ENCODE measurements around the gene LCOR. TPM values are rescaled to one million over a fixed set of nuclear protein-coding genes. Genes with fewer than 3 reads are reported as not detected.

LCOR gene
- total RNA-seq, 1 experiment from 2014 or later, result 23.9 TPM

DNA sequence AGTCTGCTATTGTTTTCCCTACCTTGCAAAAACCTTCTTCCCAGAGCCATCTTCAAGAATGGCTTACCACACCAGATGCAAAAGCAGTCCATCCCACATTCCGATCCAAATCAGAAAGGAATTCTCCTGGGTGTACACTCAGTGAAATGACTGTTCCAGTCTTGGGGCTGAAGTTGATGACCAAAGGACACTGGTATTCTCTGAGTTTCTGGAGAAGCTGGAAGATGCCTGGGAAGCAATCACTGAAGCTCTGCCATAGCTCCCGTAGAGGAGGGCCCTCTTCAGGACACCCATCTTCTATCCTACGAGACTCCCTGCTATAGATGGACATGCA is 155.7 kb downstream of the LCOR start:
- Mint-ChIP-seq H3K27me3 (ENCODE audit: low read depth) (no peaks in the 10 kb centered on the region), H3K36me3 (no peaks in the 10 kb centered on the region), H3K4me1 (peaks cover 26% of the 10 kb centered on the region), H3K4me3 (no peak overlapping the region), H3K9me3 (no peaks in the 10 kb centered on the region), H3K27ac (no peak overlapping the region)
- ATAC-seq (no peak), DNase-seq (ENCODE audit: low spot score) (no peak)
- CTCF ChIA-PET, result interaction anchor here (1.3 kb wide), 1 partner anchor 37 kb away, joined by 6 read pairs; no protein-coding TSS in a partner anchor
- TF ChIP-seq RORB (CRISPR knock-in tag; IDR thresholded peaks at IDR 0.05), result no peak
- no peak for TF ChIP-seq GABPB1 (CRISPR knock-in tag; IDR thresholded peaks at IDR 0.05)
- no peak for TF ChIP-seq TEAD1 (CRISPR knock-in tag; IDR thresholded peaks at IDR 0.05)
- no peak for TF ChIP-seq NFE2L1 (CRISPR knock-in tag; IDR thresholded peaks at IDR 0.05)
- TF ChIP-seq MYBL2 (CRISPR knock-in tag; IDR thresholded peaks at IDR 0.05), result no peak
- TF ChIP-seq, protein P1, sequence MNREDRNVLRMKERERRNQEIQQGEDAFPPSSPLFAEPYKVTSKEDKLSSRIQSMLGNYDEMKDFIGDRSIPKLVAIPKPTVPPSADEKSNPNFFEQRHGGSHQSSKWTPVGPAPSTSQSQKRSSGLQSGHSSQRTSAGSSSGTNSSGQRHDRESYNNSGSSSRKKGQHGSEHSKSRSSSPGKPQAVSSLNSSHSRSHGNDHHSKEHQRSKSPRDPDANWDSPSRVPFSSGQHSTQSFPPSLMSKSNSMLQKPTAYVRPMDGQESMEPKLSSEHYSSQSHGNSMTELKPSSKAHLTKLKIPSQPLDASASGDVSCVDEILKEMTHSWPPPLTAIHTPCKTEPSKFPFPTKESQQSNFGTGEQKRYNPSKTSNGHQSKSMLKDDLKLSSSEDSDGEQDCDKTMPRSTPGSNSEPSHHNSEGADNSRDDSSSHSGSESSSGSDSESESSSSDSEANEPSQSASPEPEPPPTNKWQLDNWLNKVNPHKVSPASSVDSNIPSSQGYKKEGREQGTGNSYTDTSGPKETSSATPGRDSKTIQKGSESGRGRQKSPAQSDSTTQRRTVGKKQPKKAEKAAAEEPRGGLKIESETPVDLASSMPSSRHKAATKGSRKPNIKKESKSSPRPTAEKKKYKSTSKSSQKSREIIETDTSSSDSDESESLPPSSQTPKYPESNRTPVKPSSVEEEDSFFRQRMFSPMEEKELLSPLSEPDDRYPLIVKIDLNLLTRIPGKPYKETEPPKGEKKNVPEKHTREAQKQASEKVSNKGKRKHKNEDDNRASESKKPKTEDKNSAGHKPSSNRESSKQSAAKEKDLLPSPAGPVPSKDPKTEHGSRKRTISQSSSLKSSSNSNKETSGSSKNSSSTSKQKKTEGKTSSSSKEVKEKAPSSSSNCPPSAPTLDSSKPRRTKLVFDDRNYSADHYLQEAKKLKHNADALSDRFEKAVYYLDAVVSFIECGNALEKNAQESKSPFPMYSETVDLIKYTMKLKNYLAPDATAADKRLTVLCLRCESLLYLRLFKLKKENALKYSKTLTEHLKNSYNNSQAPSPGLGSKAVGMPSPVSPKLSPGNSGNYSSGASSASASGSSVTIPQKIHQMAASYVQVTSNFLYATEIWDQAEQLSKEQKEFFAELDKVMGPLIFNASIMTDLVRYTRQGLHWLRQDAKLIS (CRISPR knock-in tag; IDR thresholded peaks at IDR 0.05; ENCODE audit: borderline replicate concordance), result no peak
- TF ChIP-seq, protein P2, sequence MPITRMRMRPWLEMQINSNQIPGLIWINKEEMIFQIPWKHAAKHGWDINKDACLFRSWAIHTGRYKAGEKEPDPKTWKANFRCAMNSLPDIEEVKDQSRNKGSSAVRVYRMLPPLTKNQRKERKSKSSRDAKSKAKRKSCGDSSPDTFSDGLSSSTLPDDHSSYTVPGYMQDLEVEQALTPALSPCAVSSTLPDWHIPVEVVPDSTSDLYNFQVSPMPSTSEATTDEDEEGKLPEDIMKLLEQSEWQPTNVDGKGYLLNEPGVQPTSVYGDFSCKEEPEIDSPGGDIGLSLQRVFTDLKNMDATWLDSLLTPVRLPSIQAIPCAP (CRISPR knock-in tag; IDR thresholded peaks at IDR 0.05), result no peak
- TF ChIP-seq, protein P3, sequence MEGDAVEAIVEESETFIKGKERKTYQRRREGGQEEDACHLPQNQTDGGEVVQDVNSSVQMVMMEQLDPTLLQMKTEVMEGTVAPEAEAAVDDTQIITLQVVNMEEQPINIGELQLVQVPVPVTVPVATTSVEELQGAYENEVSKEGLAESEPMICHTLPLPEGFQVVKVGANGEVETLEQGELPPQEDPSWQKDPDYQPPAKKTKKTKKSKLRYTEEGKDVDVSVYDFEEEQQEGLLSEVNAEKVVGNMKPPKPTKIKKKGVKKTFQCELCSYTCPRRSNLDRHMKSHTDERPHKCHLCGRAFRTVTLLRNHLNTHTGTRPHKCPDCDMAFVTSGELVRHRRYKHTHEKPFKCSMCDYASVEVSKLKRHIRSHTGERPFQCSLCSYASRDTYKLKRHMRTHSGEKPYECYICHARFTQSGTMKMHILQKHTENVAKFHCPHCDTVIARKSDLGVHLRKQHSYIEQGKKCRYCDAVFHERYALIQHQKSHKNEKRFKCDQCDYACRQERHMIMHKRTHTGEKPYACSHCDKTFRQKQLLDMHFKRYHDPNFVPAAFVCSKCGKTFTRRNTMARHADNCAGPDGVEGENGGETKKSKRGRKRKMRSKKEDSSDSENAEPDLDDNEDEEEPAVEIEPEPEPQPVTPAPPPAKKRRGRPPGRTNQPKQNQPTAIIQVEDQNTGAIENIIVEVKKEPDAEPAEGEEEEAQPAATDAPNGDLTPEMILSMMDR (IDR thresholded peaks at IDR 0.05), result no peak
- no peak for TF ChIP-seq IRF2 (CRISPR knock-in tag; IDR thresholded peaks at IDR 0.05; ENCODE audit: borderline replicate concordance, low read depth)
- no peak for TF ChIP-seq ZNF219 (CRISPR knock-in tag; IDR thresholded peaks at IDR 0.05; ENCODE audit: borderline replicate concordance)
- TF ChIP-seq SOX15 (CRISPR knock-in tag; IDR thresholded peaks at IDR 0.05), result no peak
- TF ChIP-seq, protein P4, sequence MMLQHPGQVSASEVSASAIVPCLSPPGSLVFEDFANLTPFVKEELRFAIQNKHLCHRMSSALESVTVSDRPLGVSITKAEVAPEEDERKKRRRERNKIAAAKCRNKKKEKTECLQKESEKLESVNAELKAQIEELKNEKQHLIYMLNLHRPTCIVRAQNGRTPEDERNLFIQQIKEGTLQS (CRISPR knock-in tag; conservative IDR thresholded peaks at IDR 0.05), result no peak
- no peak for TF ChIP-seq CREM (CRISPR knock-in tag; IDR thresholded peaks at IDR 0.05)
- TF ChIP-seq, protein P5, sequence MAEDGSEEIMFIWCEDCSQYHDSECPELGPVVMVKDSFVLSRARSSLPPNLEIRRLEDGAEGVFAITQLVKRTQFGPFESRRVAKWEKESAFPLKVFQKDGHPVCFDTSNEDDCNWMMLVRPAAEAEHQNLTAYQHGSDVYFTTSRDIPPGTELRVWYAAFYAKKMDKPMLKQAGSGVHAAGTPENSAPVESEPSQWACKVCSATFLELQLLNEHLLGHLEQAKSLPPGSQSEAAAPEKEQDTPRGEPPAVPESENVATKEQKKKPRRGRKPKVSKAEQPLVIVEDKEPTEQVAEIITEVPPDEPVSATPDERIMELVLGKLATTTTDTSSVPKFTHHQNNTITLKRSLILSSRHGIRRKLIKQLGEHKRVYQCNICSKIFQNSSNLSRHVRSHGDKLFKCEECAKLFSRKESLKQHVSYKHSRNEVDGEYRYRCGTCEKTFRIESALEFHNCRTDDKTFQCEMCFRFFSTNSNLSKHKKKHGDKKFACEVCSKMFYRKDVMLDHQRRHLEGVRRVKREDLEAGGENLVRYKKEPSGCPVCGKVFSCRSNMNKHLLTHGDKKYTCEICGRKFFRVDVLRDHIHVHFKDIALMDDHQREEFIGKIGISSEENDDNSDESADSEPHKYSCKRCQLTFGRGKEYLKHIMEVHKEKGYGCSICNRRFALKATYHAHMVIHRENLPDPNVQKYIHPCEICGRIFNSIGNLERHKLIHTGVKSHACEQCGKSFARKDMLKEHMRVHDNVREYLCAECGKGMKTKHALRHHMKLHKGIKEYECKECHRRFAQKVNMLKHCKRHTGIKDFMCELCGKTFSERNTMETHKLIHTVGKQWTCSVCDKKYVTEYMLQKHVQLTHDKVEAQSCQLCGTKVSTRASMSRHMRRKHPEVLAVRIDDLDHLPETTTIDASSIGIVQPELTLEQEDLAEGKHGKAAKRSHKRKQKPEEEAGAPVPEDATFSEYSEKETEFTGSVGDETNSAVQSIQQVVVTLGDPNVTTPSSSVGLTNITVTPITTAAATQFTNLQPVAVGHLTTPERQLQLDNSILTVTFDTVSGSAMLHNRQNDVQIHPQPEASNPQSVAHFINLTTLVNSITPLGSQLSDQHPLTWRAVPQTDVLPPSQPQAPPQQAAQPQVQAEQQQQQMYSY (CRISPR knock-in tag; IDR thresholded peaks at IDR 0.05), result no peak
- no peak for TF ChIP-seq FOXK1 (CRISPR knock-in tag; IDR thresholded peaks at IDR 0.05)
- no peak for TF ChIP-seq FOXP1 (CRISPR knock-in tag; IDR thresholded peaks at IDR 0.05; ENCODE audit: borderline replicate concordance)
- TF ChIP-seq OVOL2 (CRISPR knock-in tag; IDR thresholded peaks at IDR 0.05; ENCODE audit: borderline replicate concordance), result no peak
- TF ChIP-seq, protein P6, sequence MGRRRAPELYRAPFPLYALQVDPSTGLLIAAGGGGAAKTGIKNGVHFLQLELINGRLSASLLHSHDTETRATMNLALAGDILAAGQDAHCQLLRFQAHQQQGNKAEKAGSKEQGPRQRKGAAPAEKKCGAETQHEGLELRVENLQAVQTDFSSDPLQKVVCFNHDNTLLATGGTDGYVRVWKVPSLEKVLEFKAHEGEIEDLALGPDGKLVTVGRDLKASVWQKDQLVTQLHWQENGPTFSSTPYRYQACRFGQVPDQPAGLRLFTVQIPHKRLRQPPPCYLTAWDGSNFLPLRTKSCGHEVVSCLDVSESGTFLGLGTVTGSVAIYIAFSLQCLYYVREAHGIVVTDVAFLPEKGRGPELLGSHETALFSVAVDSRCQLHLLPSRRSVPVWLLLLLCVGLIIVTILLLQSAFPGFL (CRISPR knock-in tag; IDR thresholded peaks at IDR 0.05; ENCODE audit: borderline replicate concordance), result no peak
- POLR2A ChIA-PET, result no interaction called here
